DMS79 (cell line): Measurements from ENCODE around the gene CASR.

Source experiments
- DNase-seq: peaks from one replicate; lab custom pipeline; 2025; lab: John Stamatoyannopoulos, UW

CASR gene

DNA sequence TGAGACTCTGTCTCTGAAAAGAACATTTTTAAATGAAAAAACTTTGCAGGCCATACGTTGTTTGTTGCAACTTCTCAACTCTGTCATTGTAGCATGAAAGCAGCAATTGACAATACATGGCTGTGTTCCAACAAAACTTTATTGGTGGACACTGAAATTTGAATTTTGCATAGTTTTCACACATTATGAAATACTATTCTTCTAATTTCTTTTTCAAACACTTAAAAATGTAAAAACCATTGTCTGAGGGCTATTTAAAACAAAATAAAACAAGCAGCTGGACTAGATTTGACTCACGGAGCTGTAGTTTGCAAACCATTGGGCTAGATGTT lies 123.1 kb downstream of the CASR start:
- DNase-seq: no peak

DNA sequence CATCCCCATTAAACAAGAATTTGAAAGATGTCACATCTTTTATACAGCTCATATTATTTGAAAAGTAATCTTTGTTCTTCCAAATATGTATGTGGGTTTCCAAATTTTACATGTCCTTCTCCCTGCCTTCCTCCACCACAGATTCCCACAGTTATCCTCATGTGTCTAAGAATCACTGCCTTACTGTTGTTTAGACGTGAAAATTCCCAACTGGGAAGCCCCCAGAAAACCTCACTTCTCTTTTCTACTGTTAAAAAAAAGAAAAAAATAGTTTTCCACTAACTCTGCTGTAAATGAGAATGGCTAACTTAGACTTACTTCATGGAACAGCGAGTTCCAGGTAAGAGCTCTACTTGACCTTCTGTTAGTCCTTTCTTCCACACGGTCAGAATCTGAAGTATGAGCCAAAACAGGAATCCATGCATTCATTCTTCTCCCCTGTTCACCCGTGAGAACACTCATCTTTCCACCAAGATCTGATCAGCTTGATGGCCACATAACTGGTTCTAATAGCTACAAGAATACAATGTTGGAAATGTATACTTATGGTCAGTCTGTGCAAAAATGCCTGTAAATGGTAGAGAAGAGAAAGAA lies 123.7 kb downstream of the CASR start:
- DNase-seq: no peak

DNA sequence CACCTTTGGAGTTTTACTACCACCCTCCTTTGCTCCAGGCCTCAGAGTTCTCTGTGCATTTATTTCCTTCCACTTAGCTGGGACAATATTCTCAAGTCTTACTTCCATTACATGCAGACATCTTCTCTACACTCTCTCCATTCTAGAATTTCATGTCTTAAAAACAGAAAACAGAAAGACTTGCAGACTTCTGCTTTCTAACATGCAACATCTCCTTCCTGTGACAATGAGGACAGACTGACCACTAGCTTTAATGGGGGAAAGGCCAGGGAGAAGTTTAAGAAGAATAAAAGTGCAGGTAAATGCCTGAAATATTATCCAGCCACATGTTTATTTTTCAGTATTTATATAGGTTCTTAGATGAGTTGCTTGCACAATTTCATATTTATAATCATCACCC lies 124.5 kb downstream of the CASR start:
- no peak for DNase-seq

DNA sequence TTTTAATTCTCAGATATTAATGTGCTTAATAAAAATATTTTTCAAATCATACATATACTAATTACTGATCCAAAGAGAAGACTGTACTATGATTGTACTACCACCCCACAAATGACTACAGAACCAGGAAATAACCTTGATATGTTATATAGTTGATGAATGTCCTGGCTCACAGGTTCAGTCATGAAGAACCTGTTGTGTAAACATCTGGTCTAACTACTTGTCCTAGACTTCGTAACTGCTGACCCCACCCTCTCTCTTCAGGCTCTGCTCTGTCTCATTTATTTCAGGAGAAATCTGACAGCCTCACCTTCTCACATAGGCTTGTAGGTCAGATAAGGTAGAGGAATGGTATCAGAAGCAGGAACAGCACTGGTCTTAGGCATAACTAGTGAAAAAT lies 126.9 kb downstream of the CASR start:
- DNase-seq: peak; percentile 15

DNA sequence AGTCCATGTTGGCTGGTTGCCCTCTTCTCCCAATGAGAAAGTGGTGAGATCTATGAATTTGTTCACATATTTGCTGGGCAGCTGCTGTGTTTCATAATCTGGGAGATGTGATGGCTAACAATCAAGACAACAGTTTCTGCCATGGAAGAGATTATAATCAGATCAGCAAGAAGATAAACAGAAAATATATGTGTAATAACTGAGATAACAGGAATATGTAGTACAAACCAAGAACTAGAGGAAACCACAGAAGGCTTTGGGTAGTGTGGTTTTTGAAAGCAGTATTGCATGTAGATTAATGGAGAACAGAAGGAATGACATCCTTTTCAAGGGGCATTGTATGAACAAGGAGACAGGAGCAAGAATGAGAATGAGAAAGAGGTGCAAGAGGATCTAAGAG lies 129.4 kb downstream of the CASR start:
- DNase-seq: no peak

DNA sequence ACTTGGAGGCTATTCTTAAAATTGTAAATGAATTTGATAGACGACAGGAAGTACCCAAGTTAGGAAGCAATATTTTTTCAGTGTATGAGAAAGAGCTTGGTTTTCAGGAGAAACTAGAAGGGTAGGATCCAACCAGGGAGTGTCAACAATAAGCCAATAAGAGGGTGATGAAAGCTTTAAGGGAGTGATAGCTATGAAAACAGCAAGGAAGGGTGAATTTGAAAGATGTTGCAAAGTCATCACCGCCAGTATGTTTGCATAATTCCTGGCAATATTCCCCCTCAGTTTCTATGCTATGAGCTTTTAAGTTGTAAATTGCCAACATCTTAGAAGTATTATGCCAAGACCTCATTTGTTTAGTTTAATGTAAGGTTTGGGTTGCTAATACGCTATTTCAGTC lies 129.8 kb downstream of the CASR start:
- DNase-seq: no peak

DNA sequence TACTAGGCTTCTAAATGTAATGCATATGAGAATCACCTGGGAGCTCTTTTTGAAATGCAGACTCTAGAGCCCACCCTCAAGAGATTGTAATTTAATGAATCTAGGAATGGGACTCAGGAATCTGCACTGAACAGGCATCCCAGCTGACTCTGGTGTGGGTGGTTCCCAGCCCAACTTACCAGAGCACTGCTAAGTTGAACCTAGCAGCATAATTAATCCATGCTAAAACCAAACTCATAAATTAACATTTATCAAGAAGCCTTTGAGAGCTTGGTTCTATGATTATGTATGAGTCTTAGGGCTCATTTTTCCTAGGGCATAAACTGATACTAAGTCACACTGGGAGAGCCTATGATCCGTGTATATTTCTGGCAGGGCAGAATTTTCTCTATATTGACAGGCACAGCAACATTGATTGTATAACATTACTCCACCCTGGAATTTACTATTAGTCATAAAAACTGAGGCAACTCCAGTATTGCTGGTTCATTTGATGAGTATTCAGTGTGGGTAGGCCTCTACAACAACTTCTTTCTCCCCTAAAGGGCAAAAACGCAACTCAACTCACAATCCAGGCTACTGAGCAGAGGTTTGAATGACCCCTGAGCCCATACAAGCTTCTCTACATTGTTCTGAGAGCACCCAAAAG lies 130.9 kb downstream of the CASR start:
- DNase-seq: no peak

DNA sequence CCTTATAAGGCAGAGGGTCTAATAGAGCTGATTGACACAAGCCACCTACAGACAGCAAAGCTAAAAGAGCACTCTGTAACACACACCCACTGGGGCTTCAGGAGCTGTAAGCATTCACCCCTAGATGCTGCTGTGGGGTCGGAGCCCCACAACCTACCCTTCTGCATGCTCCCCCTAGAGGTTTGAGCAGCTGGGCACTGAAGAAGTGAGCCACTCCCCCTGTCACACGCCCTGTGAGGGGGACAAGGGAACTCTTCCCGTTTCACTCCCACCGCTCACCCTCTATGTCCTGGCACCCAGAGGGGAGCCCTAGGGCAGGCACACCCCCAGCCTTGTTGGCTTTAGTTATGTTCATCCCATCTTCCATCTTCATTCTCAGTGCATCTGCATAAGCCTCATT lies 132.2 kb downstream of the CASR start:
- DNase-seq: no peak

DNA sequence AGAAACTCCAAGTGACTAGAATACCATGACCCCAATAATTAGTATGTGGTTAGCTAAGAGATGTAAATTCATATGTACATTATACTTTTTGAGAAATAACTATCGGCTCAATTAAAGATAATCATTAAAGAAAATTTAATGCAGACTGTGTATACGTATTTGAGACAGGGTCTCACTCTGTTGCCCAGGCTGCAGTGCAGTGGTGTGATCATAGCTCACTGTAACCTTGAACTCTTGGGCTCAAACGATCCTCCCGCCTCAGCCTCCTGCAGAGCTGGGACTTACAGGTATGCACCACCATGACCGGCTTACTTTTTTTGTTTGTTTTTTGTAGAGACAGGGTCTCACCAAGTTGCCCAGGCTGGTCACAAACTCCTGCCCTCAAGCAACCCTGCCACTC lies 132.9 kb downstream of the CASR start:
- DNase-seq: no peak

DNA sequence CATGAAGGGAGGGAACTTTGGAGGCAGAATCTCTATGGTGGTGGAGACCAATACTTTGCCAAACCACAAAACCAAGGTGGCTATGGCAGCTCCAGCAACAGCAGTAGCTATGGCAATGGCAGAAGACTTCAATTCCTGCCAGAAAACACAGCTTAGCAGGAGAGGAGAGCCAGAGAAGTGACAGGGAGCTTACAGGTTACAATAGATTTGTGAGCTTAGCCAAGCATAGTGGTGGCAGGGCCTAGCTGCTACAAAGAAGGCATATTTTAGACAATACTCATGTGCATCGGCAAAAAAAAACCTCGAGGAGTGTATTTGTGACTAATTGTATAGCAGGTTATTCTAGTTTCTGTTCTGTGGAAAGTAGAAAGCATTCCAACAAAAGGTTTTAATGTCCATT lies 135.2 kb downstream of the CASR start:
- no peak for DNase-seq

DNA sequence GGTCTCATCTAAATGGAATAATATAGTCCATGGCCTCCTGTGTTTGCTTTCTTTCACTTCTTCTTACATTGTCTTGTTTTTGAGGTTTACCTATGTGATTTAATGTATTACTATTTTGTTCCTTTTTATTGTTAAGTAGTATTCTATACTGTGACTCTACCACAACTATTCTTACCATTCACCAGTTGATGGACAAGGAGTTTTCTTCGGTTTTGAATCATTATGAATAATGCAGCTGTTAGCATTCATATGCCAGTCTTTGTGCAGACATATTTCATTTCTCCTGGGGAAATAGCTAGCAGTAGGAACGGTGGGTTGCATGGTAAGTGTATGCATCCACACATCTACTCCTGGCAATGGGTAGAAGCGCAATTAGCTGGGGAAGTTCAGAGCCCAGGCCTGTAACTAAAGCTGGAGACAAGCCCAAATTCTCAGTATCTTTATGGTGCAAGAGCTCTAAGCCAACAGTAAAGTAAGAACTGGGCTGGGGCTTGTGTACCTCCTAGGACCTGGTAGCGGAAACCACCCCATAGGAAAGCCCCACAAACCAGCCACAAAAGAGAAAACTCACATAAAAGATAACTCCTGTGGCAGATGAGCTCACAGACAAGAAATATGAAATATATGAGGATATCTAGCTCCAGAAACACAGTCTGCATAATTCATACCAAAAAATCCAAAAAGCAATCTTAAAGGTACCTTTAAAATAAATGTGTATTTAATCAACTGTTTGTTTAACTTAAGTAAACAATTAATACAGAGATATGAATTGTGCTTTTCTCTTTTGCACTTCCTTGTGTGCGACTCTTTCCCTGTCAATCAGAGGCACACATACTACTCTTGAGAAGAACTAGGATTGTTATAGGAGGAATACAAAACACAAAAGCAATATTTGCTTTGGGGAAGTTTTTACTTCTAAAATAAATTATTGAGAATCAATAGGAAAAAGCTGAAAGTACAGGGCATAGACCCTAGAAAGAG lies 138.9 kb downstream of the CASR start:
- no peak for DNase-seq

DNA sequence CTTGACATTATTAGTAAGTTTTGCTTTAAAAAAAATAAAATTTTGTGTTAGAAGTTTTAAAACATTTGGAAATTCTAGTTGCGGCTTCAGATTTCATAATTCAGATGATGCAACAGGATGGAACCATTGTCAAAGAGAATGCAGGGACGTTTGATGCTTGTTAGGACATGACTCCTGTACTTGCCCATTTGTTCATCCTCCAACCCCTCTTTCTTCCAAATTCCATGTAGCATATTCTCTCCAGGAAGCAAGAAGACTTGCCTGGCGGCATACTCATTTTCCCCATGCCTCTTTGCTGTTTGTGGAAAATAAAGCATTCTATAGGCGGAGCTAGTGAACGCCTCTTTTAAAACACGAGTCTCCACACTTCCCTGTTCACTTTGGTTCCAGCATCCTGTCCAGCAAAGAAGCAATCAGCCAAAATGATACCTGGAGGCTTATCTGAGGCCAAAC lies 141.4 kb downstream of the CASR start, which contains the start of gene CSTA:
CSTA (plus strand) TSS at position 378 of the 453 bp plus-strand sequence; CDS start at position 423, 45 bp downstream.
- no peak for DNase-seq

DNA sequence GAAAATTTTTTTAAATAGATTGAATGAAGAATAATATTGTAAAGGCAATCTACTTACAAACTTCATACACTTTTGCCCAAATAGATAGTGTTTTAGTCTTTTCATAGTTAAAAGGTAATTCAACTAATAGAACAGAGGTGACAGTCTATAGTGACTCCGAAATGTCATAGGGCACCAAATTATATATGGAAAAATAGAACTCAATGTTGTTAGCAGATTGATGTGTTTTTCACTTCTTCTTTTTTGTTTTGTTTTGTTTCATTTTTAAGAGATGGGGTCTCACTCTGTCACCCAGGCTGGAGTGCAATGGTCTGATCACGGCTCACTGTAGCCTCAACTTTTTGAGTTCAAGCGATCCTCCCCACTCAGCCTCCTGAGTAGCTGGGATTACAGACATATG lies 142.3 kb downstream of the CASR start:
- DNase-seq: no peak

DNA sequence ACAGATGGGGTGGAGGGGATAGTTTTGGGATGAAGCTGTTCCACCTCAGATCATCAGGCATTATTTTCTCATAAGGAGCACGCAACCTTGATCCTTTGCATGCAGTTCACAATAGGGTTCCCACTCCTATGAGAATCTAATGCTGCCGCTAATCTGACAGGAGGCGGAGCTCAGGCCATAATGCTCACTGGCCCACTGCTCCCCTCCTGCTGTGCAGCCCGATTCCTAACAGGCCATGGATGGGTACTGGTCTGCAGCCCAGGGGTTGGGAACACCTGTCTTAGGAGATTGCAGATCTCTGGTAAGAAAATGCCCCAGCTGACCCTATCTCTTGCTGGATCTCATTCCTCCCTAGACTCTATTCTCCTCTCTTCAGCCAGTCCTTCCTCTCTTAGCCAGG lies 148.4 kb downstream of the CASR start:
- DNase-seq: no peak

DNA sequence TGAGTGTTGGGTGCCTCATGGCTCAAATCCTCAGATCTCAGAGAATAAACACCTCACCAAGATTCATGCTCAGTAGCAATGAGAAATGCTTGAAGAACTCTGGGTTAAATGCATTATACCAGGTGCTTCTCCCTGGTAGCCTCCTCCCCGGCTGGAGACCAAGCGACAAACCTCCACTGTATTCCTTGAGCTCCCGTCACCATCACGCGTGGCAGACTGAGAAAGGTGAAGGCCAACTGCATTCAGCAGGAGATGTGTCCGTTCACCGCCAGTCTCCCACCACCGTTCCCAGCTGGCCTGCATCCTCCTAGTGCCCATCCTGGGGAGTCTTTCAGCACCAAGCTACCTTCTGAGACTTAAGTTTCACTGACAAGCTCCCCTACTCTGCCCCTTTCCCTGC lies 149.1 kb downstream of the CASR start:
- DNase-seq: no peak
